Measurements from ENCODE around the gene NT5DC4. TPM values are rescaled to one million over a fixed set of nuclear protein-coding genes. Genes with fewer than 3 reads are reported as not detected.

The NT5DC4 gene
- total RNA-seq, 1 experiment from 2014 or later: 0.22 TPM

DNA sequence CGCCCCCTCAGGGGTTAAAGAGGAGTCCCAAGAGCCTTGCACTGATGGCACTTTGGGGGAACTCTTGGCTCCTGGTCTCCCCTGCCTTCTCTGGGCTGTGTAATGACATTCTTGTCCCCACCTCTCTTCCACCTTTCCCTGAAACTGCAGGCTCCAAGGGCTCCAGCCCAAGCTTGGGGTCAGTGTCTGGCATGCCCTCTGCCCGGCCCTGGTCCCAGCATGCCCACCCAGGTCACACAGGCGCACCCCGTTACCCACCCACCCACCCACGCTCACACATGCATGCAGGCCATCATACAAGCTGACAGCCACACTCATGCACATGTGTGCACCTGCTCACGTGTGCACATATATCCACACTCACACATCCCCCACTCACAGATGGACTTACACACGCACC is 6.9 kb upstream of the NT5DC4 start:
- no peak for DNase-seq (ENCODE audit: low read depth, low spot score)
- no peak overlapping the region for H3K9ac ChIP-seq (ENCODE audit: low read length)
- no TSS peak for BruUV-seq (replicated peaks)
- peaks cover 11 to 32% of the 10 kb centered on the region in 2 experiments for H3K4me1 ChIP-seq (ENCODE audit: control insufficient read depth in 1 of 2, insufficient read depth in 2 of 2, low read length in 2 of 2)
- no peaks in the 10 kb centered on the region for H4K20me1 ChIP-seq (ENCODE audit: insufficient read depth)
- ChIA-PET POLR2A (no interaction called here), CTCF (no interaction called here), RAD21 (ENCODE audit: low non-redundant PET in 1 of 2, low total read pairs in 2 of 2, uncharacterized antibody in 2 of 2, unreplicated experiment in 2 of 2) (no interaction called here)
- no peak for TF ChIP-seq TCF7L2 (IDR thresholded peaks at IDR 0.05; ENCODE audit: borderline replicate concordance, extremely low read depth, insufficient read depth, insufficient read length)
- no peak for TF ChIP-seq EGR1 (IDR thresholded peaks at IDR 0.05; ENCODE audit: low read depth)
- no peak for TF ChIP-seq RAD21 (IDR thresholded peaks at IDR 0.05; ENCODE audit: low read depth)
- no peak for TF ChIP-seq JUND (IDR thresholded peaks at IDR 0.05)
- TF ChIP-seq, protein P1, sequence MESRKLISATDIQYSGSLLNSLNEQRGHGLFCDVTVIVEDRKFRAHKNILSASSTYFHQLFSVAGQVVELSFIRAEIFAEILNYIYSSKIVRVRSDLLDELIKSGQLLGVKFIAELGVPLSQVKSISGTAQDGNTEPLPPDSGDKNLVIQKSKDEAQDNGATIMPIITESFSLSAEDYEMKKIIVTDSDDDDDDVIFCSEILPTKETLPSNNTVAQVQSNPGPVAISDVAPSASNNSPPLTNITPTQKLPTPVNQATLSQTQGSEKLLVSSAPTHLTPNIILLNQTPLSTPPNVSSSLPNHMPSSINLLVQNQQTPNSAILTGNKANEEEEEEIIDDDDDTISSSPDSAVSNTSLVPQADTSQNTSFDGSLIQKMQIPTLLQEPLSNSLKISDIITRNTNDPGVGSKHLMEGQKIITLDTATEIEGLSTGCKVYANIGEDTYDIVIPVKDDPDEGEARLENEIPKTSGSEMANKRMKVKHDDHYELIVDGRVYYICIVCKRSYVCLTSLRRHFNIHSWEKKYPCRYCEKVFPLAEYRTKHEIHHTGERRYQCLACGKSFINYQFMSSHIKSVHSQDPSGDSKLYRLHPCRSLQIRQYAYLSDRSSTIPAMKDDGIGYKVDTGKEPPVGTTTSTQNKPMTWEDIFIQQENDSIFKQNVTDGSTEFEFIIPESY (IDR thresholded peaks at IDR 0.05; ENCODE audit: extremely low read depth, insufficient replicate concordance, low read length): no peak
- no peak for TF ChIP-seq YY1 (IDR thresholded peaks at IDR 0.05; ENCODE audit: extremely low read depth, insufficient replicate concordance, low read depth, low read length)
- TF ChIP-seq CEBPB (IDR thresholded peaks at IDR 0.05; ENCODE audit: low read depth): no peak
- TF ChIP-seq, protein P2, sequence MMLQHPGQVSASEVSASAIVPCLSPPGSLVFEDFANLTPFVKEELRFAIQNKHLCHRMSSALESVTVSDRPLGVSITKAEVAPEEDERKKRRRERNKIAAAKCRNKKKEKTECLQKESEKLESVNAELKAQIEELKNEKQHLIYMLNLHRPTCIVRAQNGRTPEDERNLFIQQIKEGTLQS (IDR thresholded peaks at IDR 0.05): no peak
- no peak for TF ChIP-seq ELF1 (IDR thresholded peaks at IDR 0.05; ENCODE audit: borderline replicate concordance, low read depth)
- no peak for TF ChIP-seq POLR2A (IDR thresholded peaks at IDR 0.05; ENCODE audit: borderline replicate concordance, extremely low read depth, insufficient read depth, insufficient read length)
- no peak for TF ChIP-seq FOSL1 (IDR thresholded peaks at IDR 0.05; ENCODE audit: low read depth)
- TF ChIP-seq SP1 (IDR thresholded peaks at IDR 0.05; ENCODE audit: low read depth): no peak
- TF ChIP-seq EZH2 (IDR thresholded peaks at IDR 0.05): no peak
- no peak for TF ChIP-seq POLR2AphosphoS5 (IDR thresholded peaks at IDR 0.05; ENCODE audit: low read depth, low read length)
- no peak for TF ChIP-seq SIN3A (IDR thresholded peaks at IDR 0.05; ENCODE audit: low read depth)
- no peak for TF ChIP-seq EZH2phosphoT487 (IDR thresholded peaks at IDR 0.05; ENCODE audit: borderline replicate concordance)
- no peak for ATAC-seq
- no peaks in the 10 kb centered on the region for H3K79me2 ChIP-seq (ENCODE audit: insufficient read depth, low read length)
- H2AFZ ChIP-seq (ENCODE audit: low read depth, low read length, poor library complexity, severe bottlenecking): no peak overlapping the region
- no peaks in the 10 kb centered on the region for H3K36me3 ChIP-seq (ENCODE audit: control insufficient read depth in 1 of 2, insufficient read depth in 2 of 2, low read length in 2 of 2)
- H3K9me3 ChIP-seq (ENCODE audit: control insufficient read depth in 1 of 2, insufficient read depth in 1 of 2, low read depth in 1 of 2, low read length in 2 of 2): no peaks in the 10 kb centered on the region
- H3K4me3 ChIP-seq (replicated peaks in 1 of 2; ENCODE audit: low read depth in 1 of 2, low read length in 2 of 2): no peak overlapping the region
- no peaks in the 10 kb centered on the region for H3K9me2 ChIP-seq (ENCODE audit: insufficient read depth)
- H3K4me2 ChIP-seq (ENCODE audit: low read length): peak overlapping the region; percentile 26; the same call in 1 of the 2 replicates
- no peaks in the 10 kb centered on the region for H3K27me3 ChIP-seq (ENCODE audit: insufficient read depth, low read length)
- H3K27ac ChIP-seq (ENCODE audit: low read depth, low read length): no peak overlapping the region
- intact Hi-C loops (cut with micrococcal nuclease): no loop called here
